Measurements from ENCODE around the gene AURKB.
"Not testable (repeated sequence)": the region's sequence is repeated elsewhere in the genome, so short reads cannot be mapped to it uniquely, and the experiment has no call there.

AURKB gene

GRCh38 chr17:8187517-8188262 is 22.7 kb downstream of the AURKB start:
- peak; percentile 100 for DNase-seq

GRCh38 chr17:8186787-8187516 is 23.4 kb downstream of the AURKB start:
- DNase-seq: peak; percentile 97

- no peak for DNase-seq
Measured at GRCh38 chr17:8186446-8186786, 24.0 kb downstream of the AURKB start.

GRCh38 chr17:8185582-8186445 is 24.6 kb downstream of the AURKB start:
- peak; percentile 73 for DNase-seq

- no peak for DNase-seq
Measured at GRCh38 chr17:8176998-8177731, 33.2 kb downstream of the AURKB start.

- DNase-seq: peak; percentile 82
Measured at GRCh38 chr17:8176197-8176940, 34.0 kb downstream of the AURKB start, which contains the start of gene TMEM107. TSS of gene TMEM107 (minus strand) at chr17:8176380. CDS start at chr17:8176286, 94 bp downstream.

GRCh38 chr17:8175795-8176196 is 34.6 kb downstream of the AURKB start:
- DNase-seq: no peak

- peak; percentile 39 for DNase-seq
Measured at GRCh38 chr17:8173871-8174322, 36.5 kb downstream of the AURKB start.

GRCh38 chr17:8173056-8173870 is 37.1 kb downstream of the AURKB start:
- DNase-seq: peak; percentile 99

- DNase-seq: not testable (repeated sequence)
Measured at GRCh38 chr17:8170186-8170585, 40.2 kb downstream of the AURKB start.

- DNase-seq: no peak
Measured at GRCh38 chr17:8167526-8167925, 42.8 kb downstream of the AURKB start.

- no peak for DNase-seq
Measured at GRCh38 chr17:8166731-8167130, 43.6 kb downstream of the AURKB start.

GRCh38 chr17:8164815-8165131 is 45.6 kb downstream of the AURKB start:
- DNase-seq: no peak

GRCh38 chr17:8163978-8164814 is 46.2 kb downstream of the AURKB start:
- DNase-seq: peak; percentile 32

GRCh38 chr17:8162997-8163977 is 47.1 kb downstream of the AURKB start:
- DNase-seq: no peak

GRCh38 chr17:8162233-8162996 is 48.0 kb downstream of the AURKB start, which contains the start of gene VAMP2:
TSS of gene VAMP2 (minus strand) at chr17:8162948. CDS start at chr17:8162879, 69 bp downstream.
- DNase-seq: peak; percentile 64

- DNase-seq: no peak
Measured at GRCh38 chr17:8161289-8162232, 48.8 kb downstream of the AURKB start.

Measured in fibroblast of upper back skin (primary cell).